SK-N-SH (cell line): ENCODE results near the gene NKX2-3.

Experiments
- EP300 ChIP-seq, 2 experiments: IDR thresholded peaks; 2 replicates each; pipeline versions ENCODE4 v1.4.0 to v1.6.1; 2012; ENCODE audit warnings: borderline replicate concordance in 1 of 2, low read depth in 1 of 2, low read length in 1 of 2
- JUND ChIP-seq: IDR thresholded peaks from 2 replicates; pipeline ENCODE4 v1.4.0; 2012
- NRF1 ChIP-seq: IDR thresholded peaks from 2 replicates; pipeline ENCODE4 v1.6.1; 2012; ENCODE audit warnings: low read depth, mild to moderate bottlenecking, low read length
- RAD21 ChIP-seq: IDR thresholded peaks from 2 replicates; pipeline ENCODE4 v1.6.1; 2012; ENCODE audit warnings: mild to moderate bottlenecking, low read length
- RCOR1 ChIP-seq: fragments of 150-350 bp; IDR thresholded peaks from 2 replicates; pipeline ENCODE4 v1.6.1; 2017; ENCODE audit warnings: antibody characterized with exemption, low read length
- RFX5 ChIP-seq: IDR thresholded peaks from 2 replicates; pipeline ENCODE4 v1.6.1; 2012; ENCODE audit warnings: mild to moderate bottlenecking, improper control_type of control experiment, low read length
- YY1 ChIP-seq: IDR thresholded peaks from 2 replicates; pipeline ENCODE4 v1.4.0; 2012; ENCODE audit warnings: low read depth, mild to moderate bottlenecking
- TF ChIP-seq, protein P1 (sequence below): IDR thresholded peaks from 2 replicates; pipeline ENCODE4 v1.6.1; 2012; ENCODE audit warnings: mild to moderate bottlenecking, low read depth, low read length, moderate library complexity
- TF ChIP-seq, protein P2 (sequence below): fragments of 200-600 bp; sonication (generic); IDR thresholded peaks from 2 replicates; pipeline ENCODE4 v1.6.1; 2017; ENCODE audit warnings: antibody characterized with exemption, mild to moderate bottlenecking, moderate library complexity
- TF ChIP-seq, protein P3 (sequence below): IDR thresholded peaks from 2 replicates; pipeline ENCODE4 v1.4.0; 2012; ENCODE audit warnings: low read depth

DNA sequence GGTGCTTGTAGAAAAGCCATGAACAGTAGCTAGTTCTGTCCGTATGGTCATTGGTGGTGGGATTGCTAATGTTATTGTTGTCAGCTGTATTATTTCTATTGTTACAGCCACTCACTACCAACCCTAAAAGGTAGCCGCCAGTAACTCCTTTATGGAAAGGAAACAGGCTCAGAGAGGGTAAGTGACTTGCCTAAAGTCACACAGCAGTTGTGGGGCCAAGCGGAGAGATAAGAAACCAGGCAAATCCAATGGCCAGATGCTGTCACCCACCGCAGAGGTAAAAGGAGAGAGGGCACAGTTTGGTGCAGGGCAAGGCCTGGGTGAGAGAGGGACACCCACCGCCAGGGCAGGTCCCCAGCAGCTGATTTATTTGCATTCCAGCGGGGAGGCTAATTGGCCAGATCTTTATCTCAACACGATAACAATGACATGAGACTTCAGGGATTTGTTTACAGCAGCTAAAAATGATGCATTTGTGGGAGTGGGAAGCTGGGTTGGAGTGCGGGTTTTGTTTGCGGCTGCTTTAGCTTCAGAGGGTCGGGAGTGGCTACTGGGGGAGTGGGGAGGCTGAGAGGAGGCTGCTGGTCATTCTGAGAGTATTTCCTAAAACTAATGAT, 8.6 kb upstream of the NKX2-3 start:
- no peak for TF ChIP-seq JUND
- TF ChIP-seq RCOR1 = no peak
- TF ChIP-seq, protein P1, sequence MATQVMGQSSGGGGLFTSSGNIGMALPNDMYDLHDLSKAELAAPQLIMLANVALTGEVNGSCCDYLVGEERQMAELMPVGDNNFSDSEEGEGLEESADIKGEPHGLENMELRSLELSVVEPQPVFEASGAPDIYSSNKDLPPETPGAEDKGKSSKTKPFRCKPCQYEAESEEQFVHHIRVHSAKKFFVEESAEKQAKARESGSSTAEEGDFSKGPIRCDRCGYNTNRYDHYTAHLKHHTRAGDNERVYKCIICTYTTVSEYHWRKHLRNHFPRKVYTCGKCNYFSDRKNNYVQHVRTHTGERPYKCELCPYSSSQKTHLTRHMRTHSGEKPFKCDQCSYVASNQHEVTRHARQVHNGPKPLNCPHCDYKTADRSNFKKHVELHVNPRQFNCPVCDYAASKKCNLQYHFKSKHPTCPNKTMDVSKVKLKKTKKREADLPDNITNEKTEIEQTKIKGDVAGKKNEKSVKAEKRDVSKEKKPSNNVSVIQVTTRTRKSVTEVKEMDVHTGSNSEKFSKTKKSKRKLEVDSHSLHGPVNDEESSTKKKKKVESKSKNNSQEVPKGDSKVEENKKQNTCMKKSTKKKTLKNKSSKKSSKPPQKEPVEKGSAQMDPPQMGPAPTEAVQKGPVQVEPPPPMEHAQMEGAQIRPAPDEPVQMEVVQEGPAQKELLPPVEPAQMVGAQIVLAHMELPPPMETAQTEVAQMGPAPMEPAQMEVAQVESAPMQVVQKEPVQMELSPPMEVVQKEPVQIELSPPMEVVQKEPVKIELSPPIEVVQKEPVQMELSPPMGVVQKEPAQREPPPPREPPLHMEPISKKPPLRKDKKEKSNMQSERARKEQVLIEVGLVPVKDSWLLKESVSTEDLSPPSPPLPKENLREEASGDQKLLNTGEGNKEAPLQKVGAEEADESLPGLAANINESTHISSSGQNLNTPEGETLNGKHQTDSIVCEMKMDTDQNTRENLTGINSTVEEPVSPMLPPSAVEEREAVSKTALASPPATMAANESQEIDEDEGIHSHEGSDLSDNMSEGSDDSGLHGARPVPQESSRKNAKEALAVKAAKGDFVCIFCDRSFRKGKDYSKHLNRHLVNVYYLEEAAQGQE = no peak
- TF ChIP-seq YY1 = no peak
- TF ChIP-seq, protein P2, sequence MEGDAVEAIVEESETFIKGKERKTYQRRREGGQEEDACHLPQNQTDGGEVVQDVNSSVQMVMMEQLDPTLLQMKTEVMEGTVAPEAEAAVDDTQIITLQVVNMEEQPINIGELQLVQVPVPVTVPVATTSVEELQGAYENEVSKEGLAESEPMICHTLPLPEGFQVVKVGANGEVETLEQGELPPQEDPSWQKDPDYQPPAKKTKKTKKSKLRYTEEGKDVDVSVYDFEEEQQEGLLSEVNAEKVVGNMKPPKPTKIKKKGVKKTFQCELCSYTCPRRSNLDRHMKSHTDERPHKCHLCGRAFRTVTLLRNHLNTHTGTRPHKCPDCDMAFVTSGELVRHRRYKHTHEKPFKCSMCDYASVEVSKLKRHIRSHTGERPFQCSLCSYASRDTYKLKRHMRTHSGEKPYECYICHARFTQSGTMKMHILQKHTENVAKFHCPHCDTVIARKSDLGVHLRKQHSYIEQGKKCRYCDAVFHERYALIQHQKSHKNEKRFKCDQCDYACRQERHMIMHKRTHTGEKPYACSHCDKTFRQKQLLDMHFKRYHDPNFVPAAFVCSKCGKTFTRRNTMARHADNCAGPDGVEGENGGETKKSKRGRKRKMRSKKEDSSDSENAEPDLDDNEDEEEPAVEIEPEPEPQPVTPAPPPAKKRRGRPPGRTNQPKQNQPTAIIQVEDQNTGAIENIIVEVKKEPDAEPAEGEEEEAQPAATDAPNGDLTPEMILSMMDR = no peak
- TF ChIP-seq, protein P3, sequence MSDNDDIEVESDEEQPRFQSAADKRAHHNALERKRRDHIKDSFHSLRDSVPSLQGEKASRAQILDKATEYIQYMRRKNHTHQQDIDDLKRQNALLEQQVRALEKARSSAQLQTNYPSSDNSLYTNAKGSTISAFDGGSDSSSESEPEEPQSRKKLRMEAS = no peak
- TF ChIP-seq RFX5 = no peak
- no peak for TF ChIP-seq RAD21
- no peak for TF ChIP-seq NRF1
- TF ChIP-seq EP300 (IDR thresholded peaks at IDR 0.05; ENCODE audit: borderline replicate concordance in 1 of 2, low read depth in 1 of 2, low read length in 1 of 2) = no peak
